ENCODE results near the gene TINAGL1. TPM values are rescaled to one million over a fixed set of nuclear protein-coding genes. Genes with fewer than 3 reads are reported as not detected.

Gene TINAGL1
- total RNA-seq, 1 experiment from 2014 or later: 57.9 TPM

GRCh38 chr1:31552489-31552888 lies 23.8 kb upstream of the TINAGL1 start:
- H4K20me1 ChIP-seq (ENCODE audit: insufficient read depth): no peaks in the 10 kb centered on the region
- RAD21 ChIA-PET (ENCODE audit: low non-redundant PET in 1 of 2, low total read pairs in 2 of 2, uncharacterized antibody in 2 of 2, unreplicated experiment in 2 of 2): no interaction called here
- H3K4me1 ChIP-seq (ENCODE audit: control insufficient read depth in 1 of 2, insufficient read depth in 2 of 2, low read length in 2 of 2): peaks cover 12 to 21% of the 10 kb centered on the region in 2 experiments; a peak in 3 of 4 replicates
- H3K27me3 ChIP-seq (ENCODE audit: insufficient read depth, low read length): no peaks in the 10 kb centered on the region
- no TSS peak for BruUV-seq (replicated peaks)
- POLR2A ChIA-PET: no interaction called here
- H3K4me3 ChIP-seq (replicated peaks in 1 of 2; ENCODE audit: low read depth in 1 of 2, low read length in 2 of 2): no peak overlapping the region
- intact Hi-C loops (cut with micrococcal nuclease): no loop called here
- ATAC-seq: no peak
- no peaks in the 10 kb centered on the region for H3K36me3 ChIP-seq (ENCODE audit: control insufficient read depth in 1 of 2, insufficient read depth in 2 of 2, low read length in 2 of 2)
- no peak overlapping the region for H2AFZ ChIP-seq (ENCODE audit: low read depth, low read length, poor library complexity, severe bottlenecking)
- no peaks in the 10 kb centered on the region for H3K9me3 ChIP-seq (ENCODE audit: control insufficient read depth in 1 of 2, insufficient read depth in 1 of 2, low read depth in 1 of 2, low read length in 2 of 2)
- no peak overlapping the region for H3K9ac ChIP-seq (ENCODE audit: low read length)
- H3K4me2 ChIP-seq (ENCODE audit: low read length): no peak overlapping the region
- H3K27ac ChIP-seq (ENCODE audit: low read depth, low read length): no peak overlapping the region
- CTCF ChIA-PET: no interaction called here
- H3K9me2 ChIP-seq (ENCODE audit: insufficient read depth): no peaks in the 10 kb centered on the region
- no peak for TF ChIP-seq YY1 (IDR thresholded peaks at IDR 0.05; ENCODE audit: extremely low read depth, insufficient replicate concordance, low read depth, low read length)
- no peak for TF ChIP-seq ZFX (IDR thresholded peaks at IDR 0.05)
- TF ChIP-seq MAX (IDR thresholded peaks at IDR 0.05): no peak
- TF ChIP-seq EZH2 (IDR thresholded peaks at IDR 0.05): no peak
- no peak for TF ChIP-seq CBX3 (IDR thresholded peaks at IDR 0.05; ENCODE audit: low read depth)
- TF ChIP-seq SIN3A (IDR thresholded peaks at IDR 0.05; ENCODE audit: low read depth): no peak
- no peak for TF ChIP-seq ZNF274 (IDR thresholded peaks at IDR 0.05; ENCODE audit: low read depth, low read length)
- TF ChIP-seq SRF (IDR thresholded peaks at IDR 0.05; ENCODE audit: low read depth): no peak
- TF ChIP-seq TCF7L2 (IDR thresholded peaks at IDR 0.05; ENCODE audit: borderline replicate concordance, extremely low read depth, insufficient read depth, insufficient read length): no peak
- TF ChIP-seq, protein P1, sequence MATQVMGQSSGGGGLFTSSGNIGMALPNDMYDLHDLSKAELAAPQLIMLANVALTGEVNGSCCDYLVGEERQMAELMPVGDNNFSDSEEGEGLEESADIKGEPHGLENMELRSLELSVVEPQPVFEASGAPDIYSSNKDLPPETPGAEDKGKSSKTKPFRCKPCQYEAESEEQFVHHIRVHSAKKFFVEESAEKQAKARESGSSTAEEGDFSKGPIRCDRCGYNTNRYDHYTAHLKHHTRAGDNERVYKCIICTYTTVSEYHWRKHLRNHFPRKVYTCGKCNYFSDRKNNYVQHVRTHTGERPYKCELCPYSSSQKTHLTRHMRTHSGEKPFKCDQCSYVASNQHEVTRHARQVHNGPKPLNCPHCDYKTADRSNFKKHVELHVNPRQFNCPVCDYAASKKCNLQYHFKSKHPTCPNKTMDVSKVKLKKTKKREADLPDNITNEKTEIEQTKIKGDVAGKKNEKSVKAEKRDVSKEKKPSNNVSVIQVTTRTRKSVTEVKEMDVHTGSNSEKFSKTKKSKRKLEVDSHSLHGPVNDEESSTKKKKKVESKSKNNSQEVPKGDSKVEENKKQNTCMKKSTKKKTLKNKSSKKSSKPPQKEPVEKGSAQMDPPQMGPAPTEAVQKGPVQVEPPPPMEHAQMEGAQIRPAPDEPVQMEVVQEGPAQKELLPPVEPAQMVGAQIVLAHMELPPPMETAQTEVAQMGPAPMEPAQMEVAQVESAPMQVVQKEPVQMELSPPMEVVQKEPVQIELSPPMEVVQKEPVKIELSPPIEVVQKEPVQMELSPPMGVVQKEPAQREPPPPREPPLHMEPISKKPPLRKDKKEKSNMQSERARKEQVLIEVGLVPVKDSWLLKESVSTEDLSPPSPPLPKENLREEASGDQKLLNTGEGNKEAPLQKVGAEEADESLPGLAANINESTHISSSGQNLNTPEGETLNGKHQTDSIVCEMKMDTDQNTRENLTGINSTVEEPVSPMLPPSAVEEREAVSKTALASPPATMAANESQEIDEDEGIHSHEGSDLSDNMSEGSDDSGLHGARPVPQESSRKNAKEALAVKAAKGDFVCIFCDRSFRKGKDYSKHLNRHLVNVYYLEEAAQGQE (IDR thresholded peaks at IDR 0.05; ENCODE audit: low read depth): no peak
- TF ChIP-seq EGR1 (IDR thresholded peaks at IDR 0.05; ENCODE audit: low read depth): no peak
- DNase-seq (ENCODE audit: low read depth, low spot score): no peak
- no peaks in the 10 kb centered on the region for H3K79me2 ChIP-seq (ENCODE audit: insufficient read depth, low read length)
